Breast epithelium (tissue), 3 donors: ENCODE data around the gene ID1.

ENCODE experiments used
- CTCF ChIP-seq, 3 donors: fragments of 450-650 bp; IDR thresholded peaks; one replicate each; pipeline ENCODE4 v1.5.1; 2016 to 2017; ENCODE audit warnings: antibody characterized with exemption in 3 of 3, mild to moderate bottlenecking in 3 of 3, moderate library complexity in 3 of 3
- POLR2A ChIP-seq: fragments of 450-650 bp; IDR thresholded peaks from one replicate; pipeline ENCODE4 v1.6.1; 2016; ENCODE audit warnings: antibody characterized with exemption, mild to moderate bottlenecking, moderate library complexity
- POLR2AphosphoS5 ChIP-seq, 3 donors: sonication (generic); formaldehyde crosslinking; IDR thresholded peaks; one replicate each; pipeline ENCODE4 v1.6.1; 2017; ENCODE audit warnings: antibody characterized with exemption in 3 of 3

- TF ChIP-seq CTCF (IDR thresholded peaks at IDR 0.05), result no peak
- TF ChIP-seq POLR2AphosphoS5 (IDR thresholded peaks at IDR 0.05), result no peak
- no peak for TF ChIP-seq POLR2A
Measured at GRCh38 chr20:31633339-31633914, 28.3 kb downstream of the ID1 start.
